SK-N-SH (cell line): ENCODE results near the gene DYRK4. TPM values are rescaled to one million over a fixed set of nuclear protein-coding genes. Genes with fewer than 3 reads are reported as not detected.

Source experiments
- CTCF ChIA-PET: fragments of 300-600, 350-600 bp; formaldehyde crosslinking; extraction: SDS; loops from one replicate; lab custom pipeline; 2021; lab: Yijun Ruan, JAX
- POLR2A ChIA-PET: fragments of 350-600 bp; sonication (Branson Sonifier 250); formaldehyde crosslinking; extraction: SDS; loops from one replicate; lab custom pipeline; 2020; ENCODE audit warnings: antibody characterized with exemption, inconsistent platforms; lab: Yijun Ruan, JAX
- DNase-seq: peaks from one replicate; pipeline ENCODE4 v3.0.0; 2012
- H2AFZ ChIP-seq: fragments of 200-600 bp; sonication (generic); 2 replicates; pipeline ENCODE4 v1.8.1; 2016; ENCODE audit warnings: antibody characterized with exemption, mild to moderate bottlenecking, low read depth
- H3F3A ChIP-seq: fragments of 200-600 bp; sonication (generic); replicated peaks from 2 replicates; pipeline ENCODE3; 2016; ENCODE audit warnings: antibody characterized with exemption, mild to moderate bottlenecking; ENCODE audit not compliant: insufficient read depth
- H3K27ac ChIP-seq, 2 experiments: fragments of 200-500 bp in 1 of 2; fragments of 200-600 bp in 1 of 2; sonication (Bioruptor generic) in 1 of 2; sonication (generic), shearing (Covaris generic) in 1 of 2; 2 replicates each; pipeline versions ENCODE4 v1.5.1 to v1.6.1; 2014 to 2016; ENCODE audit warnings: low read depth in 2 of 2, inconsistent platforms in 1 of 2, low read length in 1 of 2, mild to moderate bottlenecking in 1 of 2, mixed read lengths in 1 of 2
- H3K27me3 ChIP-seq: fragments of 200-600 bp; sonication (generic), shearing (Covaris generic); 2 replicates; pipeline ENCODE4 v1.6.1; 2016; ENCODE audit warnings: mixed run types; ENCODE audit not compliant: insufficient read depth
- H3K36me3 ChIP-seq, 2 experiments: fragments of 200-500 bp in 1 of 2; fragments of 200-600 bp in 1 of 2; sonication (Bioruptor generic) in 1 of 2; sonication (generic) in 1 of 2; replicated peaks in 1 of 2; 2 replicates each; pipeline versions ENCODE3 to v1.5.1; 2014 to 2016; ENCODE audit warnings: low read length in 1 of 2, mild to moderate bottlenecking in 1 of 2; ENCODE audit not compliant: insufficient read depth in 2 of 2, control insufficient read depth in 1 of 2
- H3K4me1 ChIP-seq, 2 experiments: fragments of 200-500 bp in 1 of 2; fragments of 200-600 bp in 1 of 2; sonication (Bioruptor generic) in 1 of 2; sonication (generic), shearing (Covaris generic) in 1 of 2; 2 replicates each; pipeline versions ENCODE4 v1.5.1 to v1.6.1; 2014 to 2016; ENCODE audit warnings: low read depth in 1 of 2, low read length in 1 of 2, mixed run types in 1 of 2; ENCODE audit not compliant: insufficient read depth in 2 of 2, control insufficient read depth in 1 of 2
- H3K4me2 ChIP-seq: fragments of 200-600 bp; sonication (generic), shearing (Covaris generic); 2 replicates; pipeline ENCODE4 v1.6.1; 2017; ENCODE audit warnings: mixed run types
- H3K4me3 ChIP-seq, 2 experiments: fragments of 200-500 bp in 1 of 2; fragments of 200-600 bp in 1 of 2; sonication (Bioruptor generic) in 1 of 2; sonication (generic), shearing (Covaris generic) in 1 of 2; 2 replicates each; pipeline versions ENCODE4 v1.5.1 to v1.8.1; 2014 to 2016; ENCODE audit warnings: low read depth in 2 of 2, inconsistent platforms in 1 of 2, low read length in 1 of 2, mild to moderate bottlenecking in 1 of 2, mixed read lengths in 1 of 2, moderate library complexity in 1 of 2
- H3K79me2 ChIP-seq: fragments of 200-600 bp; sonication (generic); 2 replicates; pipeline ENCODE4 v1.8.1; 2017; ENCODE audit warnings: mild to moderate bottlenecking; ENCODE audit not compliant: insufficient read depth
- H3K9ac ChIP-seq: fragments of 200-600 bp; sonication (generic); 2 replicates; pipeline ENCODE4 v1.6.1; 2017; ENCODE audit warnings: mixed run types
- H3K9me2 ChIP-seq: fragments of 200-600 bp; sonication (generic); 2 replicates; pipeline ENCODE4 v1.6.1; 2017; ENCODE audit warnings: mixed run types
- H3K9me3 ChIP-seq: fragments of 200-600 bp; sonication (generic); 2 replicates; pipeline ENCODE4 v1.6.1; 2017; ENCODE audit warnings: mixed run types, mild to moderate bottlenecking, moderate library complexity
- H4K20me1 ChIP-seq: fragments of 200-600 bp; sonication (generic); 2 replicates; pipeline ENCODE4 v1.6.1; 2017; ENCODE audit warnings: mild to moderate bottlenecking, mixed run types; ENCODE audit not compliant: insufficient read depth
- CHD2 ChIP-seq: fragments of 150-350 bp; IDR thresholded peaks from 2 replicates; pipeline ENCODE4 v1.6.1; 2018; ENCODE audit warnings: low read length; ENCODE audit not compliant: partially characterized antibody
- CTCF ChIP-seq: fragments of 200-600 bp; sonication (generic); IDR thresholded peaks from 2 replicates; pipeline ENCODE4 v1.6.1; 2017; ENCODE audit warnings: antibody characterized with exemption, mild to moderate bottlenecking, moderate library complexity
- ELF1 ChIP-seq: IDR thresholded peaks from 2 replicates; pipeline ENCODE4 v1.4.0; 2012
- EP300 ChIP-seq, 2 experiments: IDR thresholded peaks; 2 replicates each; pipeline versions ENCODE4 v1.4.0 to v1.6.1; 2012; ENCODE audit warnings: borderline replicate concordance in 1 of 2, low read depth in 1 of 2, low read length in 1 of 2
- EZH2phosphoT487 ChIP-seq: fragments of 200-600 bp; sonication (generic); IDR thresholded peaks from 2 replicates; pipeline ENCODE4 v1.6.1; 2017; ENCODE audit warnings: low read depth, mixed run types, mild to moderate bottlenecking, antibody characterized with exemption, moderate library complexity, borderline replicate concordance
- FOXJ3 ChIP-seq: sonication (generic); formaldehyde crosslinking; IDR thresholded peaks from 2 replicates; pipeline ENCODE4 v1.5.1; 2020; ENCODE audit warnings: mild to moderate bottlenecking, missing genetic modification reagents
- FOXM1 ChIP-seq: IDR thresholded peaks from 2 replicates; pipeline ENCODE4 v1.4.0; 2012; ENCODE audit warnings: low read depth, mild to moderate bottlenecking
- GABPA ChIP-seq: IDR thresholded peaks from 2 replicates; pipeline ENCODE4 v1.4.0; 2012; ENCODE audit warnings: low read depth, mild to moderate bottlenecking
- JUND ChIP-seq: IDR thresholded peaks from 2 replicates; pipeline ENCODE4 v1.4.0; 2012
- MEF2A ChIP-seq: IDR thresholded peaks from 2 replicates; pipeline ENCODE4 v1.4.0; 2012; ENCODE audit warnings: low read depth, borderline replicate concordance
- NFIC ChIP-seq: IDR thresholded peaks from 2 replicates; pipeline ENCODE4 v1.4.0; 2012; ENCODE audit warnings: borderline replicate concordance
- NRF1 ChIP-seq: IDR thresholded peaks from 2 replicates; pipeline ENCODE4 v1.6.1; 2012; ENCODE audit warnings: low read depth, mild to moderate bottlenecking, low read length
- RAD21 ChIP-seq: IDR thresholded peaks from 2 replicates; pipeline ENCODE4 v1.6.1; 2012; ENCODE audit warnings: mild to moderate bottlenecking, low read length
- REST ChIP-seq: IDR thresholded peaks from 2 replicates; pipeline ENCODE4 v1.6.1; 2012; ENCODE audit warnings: mild to moderate bottlenecking, low read depth, low read length, moderate library complexity
- SIN3A ChIP-seq: IDR thresholded peaks from 2 replicates; pipeline ENCODE4 v1.6.1; 2012; ENCODE audit warnings: low read depth, mild to moderate bottlenecking, low read length, moderate library complexity, borderline replicate concordance
- SMC3 ChIP-seq: IDR thresholded peaks from 2 replicates; pipeline ENCODE4 v1.6.1; 2012; ENCODE audit warnings: low read depth, low read length, improper control_type of control experiment
- TAF1 ChIP-seq: IDR thresholded peaks from 2 replicates; pipeline ENCODE4 v1.6.1; 2012; ENCODE audit warnings: low read depth, mild to moderate bottlenecking, low read length, moderate library complexity, borderline replicate concordance
- TCF12 ChIP-seq: IDR thresholded peaks from 2 replicates; pipeline ENCODE4 v1.4.0; 2012
- TEAD4 ChIP-seq: IDR thresholded peaks from 2 replicates; pipeline ENCODE4 v1.4.0; 2012; ENCODE audit warnings: mild to moderate bottlenecking, borderline replicate concordance; ENCODE audit not compliant: insufficient read depth
- YY1 ChIP-seq: IDR thresholded peaks from 2 replicates; pipeline ENCODE4 v1.4.0; 2012; ENCODE audit warnings: low read depth, mild to moderate bottlenecking
- WGBS: methylation state at CpG from one replicate; pipeline ENCODE4 v1.1.6; 2017; ENCODE audit warnings: low lambda C conversion rate; 5-methylcytosine and 5-hydroxymethylcytosine counted together
- polyA plus RNA-seq, 3 experiments: library from polyadenylated mRNA; depleted of rRNA; stranded (reverse); fragments of >200 nt; gene quantifications; 2 replicates each; pipeline ENCODE4 v1.2.3, GENCODE V29; 2012

DYRK4 gene
- polyA plus RNA-seq, 1 of the 3 experiments (the other 2 are of a cell fraction): 38.6 TPM

GRCh38 chr12:4569261-4569660, 7.3 kb downstream of the DYRK4 start:
- H3K4me3 ChIP-seq: no peak overlapping the region
- no peak for TF ChIP-seq TEAD4
- no peak for TF ChIP-seq REST
- no peak for TF ChIP-seq NRF1
- no peak for TF ChIP-seq TCF12
- TF ChIP-seq JUND: no peak
- TF ChIP-seq EZH2phosphoT487: no peak
- TF ChIP-seq ELF1: no peak
- no peaks in the 10 kb centered on the region for H3K27me3 ChIP-seq
- no peaks in the 10 kb centered on the region for H4K20me1 ChIP-seq
- H3K4me2 ChIP-seq: no peak overlapping the region
- no peaks in the 10 kb centered on the region for H3F3A ChIP-seq
- H3K4me1 ChIP-seq: no peaks in the 10 kb centered on the region
- ChIA-PET POLR2A (no interaction called here), CTCF (no interaction called here)
- H3K9me2 ChIP-seq: no peaks in the 10 kb centered on the region
- no peaks in the 10 kb centered on the region for H3K9me3 ChIP-seq
- H3K27ac ChIP-seq: no peak overlapping the region
- 94% methylated on average over 4 of the region's 4 CpGs for WGBS
- DNase-seq: no peak
- no peaks in the 10 kb centered on the region for H3K36me3 ChIP-seq
- no peak overlapping the region for H3K9ac ChIP-seq
- no peak overlapping the region for H2AFZ ChIP-seq
- H3K79me2 ChIP-seq: no peaks in the 10 kb centered on the region

- H3K4me3 ChIP-seq: no peak overlapping the region
- no peaks in the 10 kb centered on the region for H3K9me3 ChIP-seq
- no peaks in the 10 kb centered on the region for H3K27me3 ChIP-seq
- H3K9ac ChIP-seq: no peak overlapping the region
- H4K20me1 ChIP-seq: no peaks in the 10 kb centered on the region
- H3K79me2 ChIP-seq: no peaks in the 10 kb centered on the region
- H3K4me2 ChIP-seq: no peak overlapping the region
- CTCF ChIA-PET: no interaction called here
- H2AFZ ChIP-seq: no peak overlapping the region
- no peaks in the 10 kb centered on the region for H3K36me3 ChIP-seq
- no peak overlapping the region for H3K27ac ChIP-seq
- no peaks in the 10 kb centered on the region for H3K9me2 ChIP-seq
- no peak for DNase-seq
- no peaks in the 10 kb centered on the region for H3F3A ChIP-seq
- no peaks in the 10 kb centered on the region for H3K4me1 ChIP-seq
- TF ChIP-seq FOXM1 (no peak), YY1 (no peak), CTCF (no peak), RAD21 (no peak), CHD2 (no peak), TAF1 (no peak), NRF1 (no peak), SIN3A (no peak), TEAD4 (no peak), NFIC (no peak), MEF2A (no peak), REST (no peak), TCF12 (no peak), FOXJ3 (no peak), GABPA (no peak), EP300 (IDR thresholded peaks at IDR 0.05; ENCODE audit: borderline replicate concordance in 1 of 2, low read depth in 1 of 2, low read length in 1 of 2) (no peak), SMC3 (no peak)
- POLR2A ChIA-PET: no interaction called here
- 92% methylated on average over 7 of the region's 7 CpGs for WGBS
These were observed 10.7 kb downstream of the DYRK4 start for GRCh38 chr12:4572680-4573079.
